Activated CD4-positive, alpha-beta T cell treated with anti-CD3 and anti-CD28 coated beads, Interleukin-2, amount 10 ng/mL, durations not matched to agents 7 days and 5 days (primary cell): ENCODE results near the gene KY. TPM values are rescaled to one million over a fixed set of nuclear protein-coding genes. Genes with fewer than 3 reads are reported as not detected.

ENCODE experiments used
- CTCF ChIA-PET: fragments of 350-600 bp; sonication (Branson Sonifier 250); formaldehyde crosslinking; loops from one replicate; lab custom pipeline; 2021; ENCODE audit warnings: antibody characterized with exemption; lab: Charles Lee
- POLR2A ChIA-PET: fragments of 350-600 bp; sonication (Branson Sonifier 250); formaldehyde crosslinking; loops from one replicate; lab custom pipeline; 2021; ENCODE audit warnings: antibody characterized with exemption; lab: Charles Lee
- DNase-seq: peaks from one replicate; pipeline ENCODE4 v3.0.0-alpha.2; 2020
- H3K27ac Mint-ChIP-seq: one replicate; pipeline ENCODE4 v1.8.0; 2021; ENCODE audit warnings: mild to moderate bottlenecking, moderate library complexity, mixed read lengths
- H3K27me3 Mint-ChIP-seq: one replicate; pipeline ENCODE4 v1.8.0; 2021; ENCODE audit warnings: mixed read lengths
- H3K36me3 Mint-ChIP-seq: one replicate; pipeline ENCODE4 v1.8.0; 2021; ENCODE audit warnings: low read depth, mixed read lengths
- H3K4me1 Mint-ChIP-seq: one replicate; pipeline ENCODE4 v1.8.0; 2021; ENCODE audit warnings: mixed read lengths
- H3K4me3 Mint-ChIP-seq: one replicate; pipeline ENCODE4 v1.8.0; 2021; ENCODE audit warnings: mild to moderate bottlenecking, moderate library complexity, mixed read lengths
- H3K9me3 Mint-ChIP-seq: one replicate; pipeline ENCODE4 v1.8.0; 2021; ENCODE audit warnings: mixed read lengths
- total RNA-seq, 2 experiments: library from RNA; stranded (reverse); gene quantifications; one replicate each; pipeline ENCODE4 v1.2.3, GENCODE V29; 2021

The KY gene
- total RNA-seq, 2 experiments from 2014 or later: not detected

GRCh38 chr3:134619301-134619615 lies 31.6 kb downstream of the KY start:
- H3K27ac Mint-ChIP-seq: no peak overlapping the region
- no peak overlapping the region for H3K4me3 Mint-ChIP-seq
- POLR2A ChIA-PET: no interaction called here
- H3K4me1 Mint-ChIP-seq: no peaks in the 10 kb centered on the region
- no peak for DNase-seq
- no peaks in the 10 kb centered on the region for H3K27me3 Mint-ChIP-seq
- no peaks in the 10 kb centered on the region for H3K9me3 Mint-ChIP-seq
- CTCF ChIA-PET: no interaction called here
- no peaks in the 10 kb centered on the region for H3K36me3 Mint-ChIP-seq

- Mint-ChIP-seq H3K9me3 (no peaks in the 10 kb centered on the region), H3K36me3 (no peaks in the 10 kb centered on the region), H3K27me3 (no peaks in the 10 kb centered on the region), H3K4me3 (no peak overlapping the region), H3K4me1 (no peaks in the 10 kb centered on the region), H3K27ac (no peak overlapping the region)
- CTCF ChIA-PET: interaction anchor here (0.6 kb wide), 1 partner anchor 1528 kb away, joined by 4 read pairs; no protein-coding TSS in a partner anchor
- POLR2A ChIA-PET: no interaction called here
- no peak for DNase-seq
Measured at GRCh38 chr3:134618478-134619300, 32.1 kb downstream of the KY start.

GRCh38 chr3:134617608-134618477 lies 33.0 kb downstream of the KY start:
- H3K27me3 Mint-ChIP-seq: no peaks in the 10 kb centered on the region
- CTCF ChIA-PET: interaction anchor here (0.6 to 2.2 kb wide), 2 partner anchors 14 to 1527 kb away, joined by 4 to 6 read pairs; no protein-coding TSS in a partner anchor
- H3K4me3 Mint-ChIP-seq: no peak overlapping the region
- POLR2A ChIA-PET: no interaction called here
- H3K27ac Mint-ChIP-seq: no peak overlapping the region
- no peak for DNase-seq
- no peaks in the 10 kb centered on the region for H3K36me3 Mint-ChIP-seq
- no peaks in the 10 kb centered on the region for H3K9me3 Mint-ChIP-seq
- H3K4me1 Mint-ChIP-seq: no peaks in the 10 kb centered on the region

GRCh38 chr3:134615743-134616142 lies 35.1 kb downstream of the KY start:
- Mint-ChIP-seq H3K27me3 (no peaks in the 10 kb centered on the region), H3K9me3 (no peaks in the 10 kb centered on the region), H3K36me3 (no peaks in the 10 kb centered on the region), H3K4me3 (no peak overlapping the region), H3K4me1 (no peaks in the 10 kb centered on the region), H3K27ac (no peak overlapping the region)
- ChIA-PET POLR2A (no interaction called here), CTCF (interaction anchor here (0.9 to 2.2 kb wide), 5 partner anchors 12 to 47 kb away, joined by 3 to 6 read pairs (median 3); no protein-coding TSS in a partner anchor)
- DNase-seq: no peak

GRCh38 chr3:134614955-134615354 lies 35.9 kb downstream of the KY start:
- H3K4me1 Mint-ChIP-seq: no peaks in the 10 kb centered on the region
- H3K4me3 Mint-ChIP-seq: no peak overlapping the region
- no peaks in the 10 kb centered on the region for H3K27me3 Mint-ChIP-seq
- no peak overlapping the region for H3K27ac Mint-ChIP-seq
- no peaks in the 10 kb centered on the region for H3K9me3 Mint-ChIP-seq
- DNase-seq: no peak
- no peaks in the 10 kb centered on the region for H3K36me3 Mint-ChIP-seq
- CTCF ChIA-PET: interaction anchor here (0.9 to 1.1 kb wide), 4 partner anchors 13 to 48 kb away, joined by 3 to 4 read pairs (median 3); no protein-coding TSS in a partner anchor
- POLR2A ChIA-PET: no interaction called here

GRCh38 chr3:134613006-134613520 lies 37.8 kb downstream of the KY start:
- no peaks in the 10 kb centered on the region for H3K9me3 Mint-ChIP-seq
- no peaks in the 10 kb centered on the region for H3K27me3 Mint-ChIP-seq
- ChIA-PET POLR2A (no interaction called here), CTCF (no interaction called here)
- H3K36me3 Mint-ChIP-seq: no peaks in the 10 kb centered on the region
- H3K4me3 Mint-ChIP-seq: no peak overlapping the region
- no peak overlapping the region for H3K27ac Mint-ChIP-seq
- no peaks in the 10 kb centered on the region for H3K4me1 Mint-ChIP-seq
- DNase-seq: no peak

- Mint-ChIP-seq H3K4me1 (no peaks in the 10 kb centered on the region), H3K27me3 (no peaks in the 10 kb centered on the region), H3K27ac (no peak overlapping the region), H3K4me3 (no peak overlapping the region), H3K36me3 (no peaks in the 10 kb centered on the region), H3K9me3 (no peaks in the 10 kb centered on the region)
- ChIA-PET POLR2A (no interaction called here), CTCF (interaction anchor here (0.6 kb wide), 1 partner anchor 865 kb away, joined by 3 read pairs; no protein-coding TSS in a partner anchor)
- DNase-seq: no peak
Measured at GRCh38 chr3:134611516-134611915, 39.3 kb downstream of the KY start.

- H3K4me1 Mint-ChIP-seq: no peaks in the 10 kb centered on the region
- H3K4me3 Mint-ChIP-seq: no peak overlapping the region
- no peak overlapping the region for H3K27ac Mint-ChIP-seq
- POLR2A ChIA-PET: no interaction called here
- H3K36me3 Mint-ChIP-seq: no peaks in the 10 kb centered on the region
- CTCF ChIA-PET: interaction anchor here (0.6 kb wide), 1 partner anchor 29 kb away, joined by 3 read pairs; no protein-coding TSS in a partner anchor
- no peaks in the 10 kb centered on the region for H3K9me3 Mint-ChIP-seq
- H3K27me3 Mint-ChIP-seq: peaks cover 3% of the 10 kb centered on the region
- no peak for DNase-seq
Measured at GRCh38 chr3:134610432-134611385, 40.1 kb downstream of the KY start.

GRCh38 chr3:134609821-134610431 lies 40.9 kb downstream of the KY start:
- H3K27ac Mint-ChIP-seq: no peak overlapping the region
- POLR2A ChIA-PET: no interaction called here
- H3K9me3 Mint-ChIP-seq: no peaks in the 10 kb centered on the region
- CTCF ChIA-PET: interaction anchor here (0.6 kb wide), 1 partner anchor 30 kb away, joined by 3 read pairs; no protein-coding TSS in a partner anchor
- peaks cover 4% of the 10 kb centered on the region for H3K27me3 Mint-ChIP-seq
- no peaks in the 10 kb centered on the region for H3K36me3 Mint-ChIP-seq
- no peak for DNase-seq
- no peaks in the 10 kb centered on the region for H3K4me1 Mint-ChIP-seq
- H3K4me3 Mint-ChIP-seq: no peak overlapping the region

GRCh38 chr3:134608771-134609435 lies 41.9 kb downstream of the KY start:
- H3K36me3 Mint-ChIP-seq: no peaks in the 10 kb centered on the region
- no peaks in the 10 kb centered on the region for H3K9me3 Mint-ChIP-seq
- no peaks in the 10 kb centered on the region for H3K4me1 Mint-ChIP-seq
- POLR2A ChIA-PET: no interaction called here
- CTCF ChIA-PET: no interaction called here
- DNase-seq: no peak
- peaks cover 4% of the 10 kb centered on the region for H3K27me3 Mint-ChIP-seq
- no peak overlapping the region for H3K27ac Mint-ChIP-seq
- H3K4me3 Mint-ChIP-seq: no peak overlapping the region

- ChIA-PET CTCF (no interaction called here), POLR2A (no interaction called here)
- no peak for DNase-seq
- Mint-ChIP-seq H3K9me3 (no peaks in the 10 kb centered on the region), H3K27me3 (peaks cover 4% of the 10 kb centered on the region), H3K4me3 (no peak overlapping the region), H3K4me1 (no peaks in the 10 kb centered on the region), H3K27ac (no peak overlapping the region), H3K36me3 (no peaks in the 10 kb centered on the region)
Measured at GRCh38 chr3:134608023-134608770, 42.6 kb downstream of the KY start.
